Measurements from ENCODE around the gene PAPSS1.
A peak's percentile ranks its signal among the peaks of the same experiment; 100 is the strongest.
"Not testable (repeated sequence)": the region's sequence is repeated elsewhere in the genome, so short reads cannot be mapped to it uniquely, and the experiment has no call there.

The PAPSS1 gene

DNA sequence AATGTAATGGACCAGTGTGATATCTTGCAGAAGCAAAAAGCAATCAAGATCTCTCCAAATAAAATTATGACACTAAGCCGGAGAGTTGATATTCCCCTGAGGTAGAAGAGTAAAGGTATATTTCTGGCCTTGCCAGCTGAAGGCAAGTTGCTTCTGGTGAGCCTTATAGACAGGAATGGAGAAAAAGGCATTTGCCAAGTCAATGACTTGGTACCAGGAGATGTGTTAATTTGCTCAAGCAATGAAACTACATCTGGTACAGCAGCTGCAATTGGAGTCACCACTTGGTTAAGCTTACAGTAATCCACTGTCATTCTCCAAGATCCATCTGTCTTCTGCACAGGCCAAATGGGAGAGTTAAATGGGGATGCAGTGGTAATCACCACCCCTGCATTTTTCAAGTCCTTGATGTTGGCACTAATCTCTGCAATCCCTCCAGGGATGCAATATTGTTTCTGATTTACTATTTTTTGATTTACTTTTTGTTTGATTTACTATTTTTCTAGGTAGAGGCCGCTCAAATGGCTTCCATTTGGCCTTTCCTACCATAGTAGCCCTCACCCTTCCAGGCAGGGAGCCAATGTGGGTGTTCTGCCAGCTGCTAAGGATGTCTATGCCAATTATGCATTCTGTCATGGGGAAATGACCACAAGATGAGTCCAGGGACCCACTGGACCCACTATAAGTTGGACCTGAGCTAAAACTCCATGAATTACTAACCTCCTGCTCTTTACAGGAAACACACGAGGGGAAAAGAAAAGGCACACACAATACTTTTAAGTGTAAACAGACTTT is 6.3 kb upstream of the PAPSS1 start:
- DNase-seq (ENCODE audit: low read depth), result not testable (repeated sequence)

DNA sequence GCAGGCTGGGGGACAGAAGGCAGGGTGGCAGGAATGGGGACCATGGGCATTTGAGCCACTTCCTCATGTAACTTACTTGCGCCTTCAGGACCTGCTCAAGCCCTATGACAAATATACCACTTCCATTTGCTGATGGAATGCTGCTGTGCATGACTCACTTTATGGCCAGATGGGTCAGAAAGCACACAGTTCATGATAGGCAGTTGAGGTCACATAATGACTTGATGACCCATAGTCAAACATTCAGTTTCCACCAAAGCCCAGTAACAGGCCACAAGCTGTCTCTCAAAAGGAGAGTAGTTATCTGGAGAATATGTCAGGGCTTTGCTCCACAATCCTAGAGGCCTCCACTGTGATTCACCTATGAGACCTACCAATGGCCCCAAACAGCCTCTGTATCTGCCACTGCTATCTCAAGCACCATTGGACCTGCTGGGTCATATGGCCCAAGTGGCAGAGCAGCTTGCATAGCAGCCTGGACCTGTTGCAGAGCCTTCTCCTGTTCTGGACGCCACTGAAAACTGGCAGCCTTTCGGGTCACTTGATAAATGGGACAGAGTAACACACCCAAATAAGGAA is 5.3 kb upstream of the PAPSS1 start:
- no peak for DNase-seq (ENCODE audit: low read depth)

DNA sequence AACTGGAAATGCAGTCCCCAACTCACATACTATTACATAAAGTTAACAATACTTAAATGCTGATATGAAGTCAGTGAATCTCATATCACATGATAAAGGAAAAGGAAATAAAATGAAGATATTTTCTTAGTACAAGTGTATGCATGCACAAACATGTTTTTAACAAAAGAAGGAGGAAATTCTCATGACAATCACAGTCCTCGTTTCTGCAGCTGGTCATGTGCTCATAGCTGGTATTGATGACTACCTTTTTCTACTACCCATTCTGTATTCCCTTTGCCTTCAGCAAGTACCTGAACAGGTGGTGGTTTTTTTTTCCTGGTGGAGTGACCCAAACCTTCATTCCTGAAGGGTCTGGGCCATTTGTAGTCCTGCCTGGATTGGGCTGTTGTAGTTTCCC is 3.3 kb upstream of the PAPSS1 start:
- DNase-seq (ENCODE audit: low read depth), result not testable (repeated sequence)

DNA sequence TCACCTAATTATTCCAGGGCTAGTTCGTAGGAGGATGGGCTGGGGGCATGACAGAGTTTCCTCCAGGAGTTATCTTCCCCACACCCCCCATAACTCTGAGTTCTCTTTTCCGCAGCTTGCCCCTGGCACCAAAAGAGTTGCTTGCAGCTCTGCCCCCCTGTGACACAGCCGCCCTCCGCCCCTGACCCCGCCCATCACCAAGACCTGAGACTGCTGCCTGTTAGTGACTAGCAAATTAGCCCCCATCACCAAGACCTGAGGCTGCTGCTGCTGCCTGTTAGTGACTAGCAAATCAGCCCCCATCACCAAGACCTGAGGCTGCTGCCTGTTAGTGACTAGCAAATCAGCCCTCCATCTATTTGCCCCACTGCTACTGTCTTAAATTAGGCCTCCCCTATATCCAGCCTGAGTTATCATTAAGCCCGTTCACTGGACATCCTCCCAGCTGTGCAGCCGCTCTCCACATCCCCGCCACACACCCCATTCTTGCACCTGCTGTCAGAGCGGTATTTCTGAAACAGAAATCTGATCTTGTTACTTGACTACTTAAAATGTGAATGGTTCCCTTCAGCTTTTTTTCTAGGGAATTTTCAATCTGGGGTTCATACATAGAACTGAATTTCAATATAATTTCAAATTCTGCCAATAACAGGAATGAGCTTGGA is 1.5 kb upstream of the PAPSS1 start:
- peak; percentile 38 for DNase-seq (ENCODE audit: low read depth)

DNA sequence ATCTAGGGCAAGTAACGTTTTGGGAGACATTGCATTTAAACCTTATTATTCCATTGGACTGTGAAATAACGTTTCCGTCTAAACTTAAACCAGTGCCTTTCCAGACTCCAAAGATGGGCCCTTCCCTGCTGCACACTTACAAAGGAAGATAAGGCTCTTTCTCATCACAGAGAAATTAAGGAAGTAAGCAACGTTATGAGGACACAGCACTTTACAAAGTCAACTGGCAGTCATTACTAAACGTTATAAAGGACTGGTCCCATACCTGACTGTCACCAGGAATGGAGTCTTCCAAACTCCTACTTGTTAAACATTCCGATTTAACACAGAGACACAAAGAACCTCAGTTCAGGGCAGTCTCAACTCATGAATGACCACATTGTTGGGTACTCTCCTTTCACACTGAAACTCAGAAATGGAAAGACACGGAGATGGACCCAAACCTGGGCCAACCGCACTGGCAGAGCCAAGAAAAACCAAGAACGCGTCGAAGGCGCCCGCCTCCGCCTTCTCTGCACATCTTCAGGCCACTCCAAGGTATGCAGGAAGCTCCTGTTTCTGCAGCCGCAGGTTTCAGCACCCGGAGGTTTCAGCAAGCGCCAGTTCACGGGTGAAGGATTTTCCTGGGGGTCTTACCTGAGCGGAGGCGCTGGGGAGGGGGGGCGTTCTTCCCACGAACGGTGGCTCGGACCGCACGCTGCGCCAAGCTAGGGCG is 670 bp downstream of the PAPSS1 start:
- no peak for DNase-seq (ENCODE audit: low read depth)

DNA sequence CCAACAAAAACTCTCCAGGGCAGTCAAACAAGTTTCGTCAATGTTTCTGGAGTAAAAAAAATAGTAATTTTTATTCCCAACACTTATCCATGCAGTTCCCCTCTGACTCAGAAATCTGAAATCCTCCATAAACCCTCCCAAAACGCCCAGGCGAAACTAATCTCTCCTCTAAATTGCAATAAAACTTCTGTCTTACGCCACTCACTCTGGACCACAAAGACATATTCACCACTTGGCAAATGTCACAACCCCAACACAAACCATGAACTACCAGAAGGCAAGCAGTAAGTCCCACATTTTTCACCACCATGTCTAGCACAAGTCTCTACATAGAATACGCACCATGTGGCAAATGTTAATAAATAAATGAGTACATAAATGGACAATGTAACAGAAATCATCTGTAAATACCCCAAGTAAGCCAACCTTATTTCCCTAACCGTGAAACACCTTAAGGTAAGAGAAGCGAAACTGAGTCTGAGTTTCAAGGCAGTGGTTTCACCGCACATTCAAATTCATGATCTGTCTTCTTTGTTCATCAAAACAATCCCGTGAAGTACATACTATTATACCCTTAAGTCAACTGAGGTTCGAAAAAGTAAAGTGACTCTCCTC is 1.6 kb downstream of the PAPSS1 start:
- no peak for DNase-seq (ENCODE audit: low read depth)

DNA sequence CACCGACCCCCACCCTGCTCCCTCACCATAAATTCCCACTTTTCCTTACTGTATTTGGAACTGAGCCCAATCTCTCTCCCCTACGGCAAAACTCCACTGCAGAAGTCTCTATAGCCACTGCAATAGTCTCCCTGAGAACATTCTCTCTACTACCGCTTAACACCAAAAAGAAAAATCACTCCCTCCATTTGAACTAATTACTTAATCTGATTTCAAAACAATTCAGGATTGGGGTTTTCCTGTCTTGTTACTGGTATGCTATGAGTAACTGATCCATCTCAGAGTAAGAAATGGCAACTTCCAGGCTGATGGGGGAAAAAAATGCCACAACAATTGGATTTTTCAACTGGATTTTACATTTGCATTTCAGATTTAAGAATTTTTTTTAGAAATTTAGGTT is 5.8 kb downstream of the PAPSS1 start:
- DNase-seq (ENCODE audit: low read depth), result no peak

DNA sequence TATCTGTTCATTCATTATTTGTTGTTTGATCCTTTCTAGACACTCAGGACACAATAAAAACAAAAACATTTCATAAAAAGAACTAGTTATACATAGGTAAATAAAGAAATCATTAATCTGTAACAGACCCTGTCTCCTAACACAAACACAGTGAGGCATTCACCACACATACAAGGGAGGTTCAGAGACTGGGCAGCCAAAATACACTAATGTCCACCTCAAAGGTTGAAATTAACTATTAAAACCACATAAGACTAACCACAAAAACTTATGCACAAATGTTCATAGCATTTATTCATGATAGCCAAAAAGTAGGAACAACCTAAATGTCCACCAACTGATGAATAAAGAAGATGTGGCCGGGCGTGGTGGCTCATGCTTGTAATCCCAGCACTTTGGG is 7.8 kb downstream of the PAPSS1 start:
- DNase-seq (ENCODE audit: low read depth), result no peak

DNA sequence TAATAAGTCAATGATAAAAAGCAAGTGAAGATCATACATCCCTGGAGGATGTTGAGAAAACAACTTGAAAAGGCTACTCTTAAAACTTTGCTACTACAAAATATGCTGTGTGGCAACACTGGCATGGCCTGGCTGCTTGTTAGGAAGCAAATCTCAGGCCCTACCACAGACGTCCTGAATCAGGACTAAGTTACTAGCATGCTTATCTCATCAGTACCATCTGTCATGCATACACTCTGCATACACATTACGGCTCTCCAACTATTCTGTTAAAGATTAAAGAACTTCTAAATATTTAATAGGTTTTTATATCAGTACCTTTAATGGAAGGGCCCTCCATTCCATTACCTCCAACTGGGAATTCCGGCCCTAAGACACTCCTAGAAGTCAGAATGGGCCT is 8.2 kb downstream of the PAPSS1 start:
- DNase-seq (ENCODE audit: low read depth), result no peak

DNA sequence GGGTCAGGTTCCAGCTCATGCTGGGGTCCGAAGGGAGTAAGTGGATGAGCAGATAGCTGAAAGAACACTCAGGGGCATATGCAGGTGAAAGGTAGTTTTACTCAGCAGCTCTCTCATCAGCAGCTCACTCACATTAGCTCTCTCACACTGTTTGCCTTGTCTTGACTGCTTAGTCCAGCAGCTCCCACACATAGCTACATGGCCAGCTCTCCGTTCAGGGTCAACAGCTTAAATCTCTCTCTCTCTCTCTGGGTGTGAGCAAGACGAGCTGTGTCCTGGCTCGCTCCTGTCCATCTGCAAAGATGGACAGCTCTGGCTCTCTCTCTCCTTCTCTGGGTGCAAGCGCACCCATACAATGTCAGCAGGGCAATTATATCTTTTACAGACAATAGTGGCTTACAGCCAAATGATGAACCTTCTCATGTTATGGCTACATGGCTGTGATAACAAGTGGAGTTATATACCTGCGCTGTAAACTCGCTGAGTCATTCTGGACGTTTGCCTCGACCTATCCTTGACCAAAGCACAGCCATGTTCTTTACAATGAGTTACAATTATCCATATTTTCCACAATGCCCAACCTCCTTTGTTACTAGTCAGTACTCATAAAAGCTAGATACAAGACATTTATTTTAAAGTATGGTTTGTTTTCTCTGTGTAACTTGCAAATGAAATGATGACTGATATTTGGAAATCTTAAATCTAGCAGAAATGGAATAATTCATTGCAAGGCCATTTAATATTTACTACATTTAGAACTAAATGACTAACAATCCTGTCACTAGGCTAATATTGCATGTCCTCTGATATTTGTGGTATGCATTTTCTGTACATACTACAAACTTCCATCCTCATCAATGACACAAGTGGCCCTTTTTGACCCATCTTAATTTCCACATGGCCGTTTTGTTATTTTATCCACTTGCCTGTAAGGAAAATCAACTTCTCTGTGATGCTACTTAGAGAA is 9.3 kb downstream of the PAPSS1 start:
- no peak for DNase-seq (ENCODE audit: low read depth)

DNA sequence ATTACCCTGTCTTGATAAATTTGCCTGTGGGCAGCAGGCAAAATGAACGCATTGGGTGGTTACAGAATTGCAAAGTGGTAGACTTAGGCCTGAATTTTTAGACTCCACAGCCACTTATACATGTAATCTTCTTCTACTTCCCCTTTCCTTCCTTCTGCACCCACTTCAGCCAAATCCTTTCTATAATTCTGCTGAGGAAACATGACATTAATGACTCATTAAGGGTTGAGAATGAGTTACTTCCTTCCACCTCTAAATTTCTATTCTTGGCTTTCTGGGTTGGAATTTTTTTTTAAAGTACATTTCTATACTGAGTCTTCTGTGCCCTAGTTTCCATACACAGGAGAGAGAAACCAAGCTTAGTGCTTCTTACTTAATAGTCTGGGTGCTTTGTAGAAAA is 10.1 kb downstream of the PAPSS1 start:
- no peak for DNase-seq (ENCODE audit: low read depth)

DNA sequence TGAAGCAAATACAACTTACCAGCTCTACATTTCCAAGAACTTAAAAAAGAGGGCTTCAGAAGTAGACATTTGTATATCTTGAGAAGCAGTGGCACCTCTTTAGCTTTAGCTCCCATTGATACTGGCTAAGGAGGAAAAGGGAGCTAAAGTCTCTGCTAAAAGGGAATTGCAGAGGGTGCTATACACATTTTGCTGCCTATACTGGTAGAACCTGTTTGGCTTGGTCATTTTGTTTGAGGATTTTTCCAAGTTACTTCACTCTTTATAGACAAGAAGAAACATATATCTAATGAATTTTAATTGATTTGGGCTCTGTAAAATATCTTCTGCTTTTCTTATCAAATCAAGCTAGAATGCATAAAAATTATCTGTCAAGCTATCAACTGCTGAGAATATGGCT is 11.8 kb downstream of the PAPSS1 start:
- no peak for DNase-seq (ENCODE audit: low read depth)

DNA sequence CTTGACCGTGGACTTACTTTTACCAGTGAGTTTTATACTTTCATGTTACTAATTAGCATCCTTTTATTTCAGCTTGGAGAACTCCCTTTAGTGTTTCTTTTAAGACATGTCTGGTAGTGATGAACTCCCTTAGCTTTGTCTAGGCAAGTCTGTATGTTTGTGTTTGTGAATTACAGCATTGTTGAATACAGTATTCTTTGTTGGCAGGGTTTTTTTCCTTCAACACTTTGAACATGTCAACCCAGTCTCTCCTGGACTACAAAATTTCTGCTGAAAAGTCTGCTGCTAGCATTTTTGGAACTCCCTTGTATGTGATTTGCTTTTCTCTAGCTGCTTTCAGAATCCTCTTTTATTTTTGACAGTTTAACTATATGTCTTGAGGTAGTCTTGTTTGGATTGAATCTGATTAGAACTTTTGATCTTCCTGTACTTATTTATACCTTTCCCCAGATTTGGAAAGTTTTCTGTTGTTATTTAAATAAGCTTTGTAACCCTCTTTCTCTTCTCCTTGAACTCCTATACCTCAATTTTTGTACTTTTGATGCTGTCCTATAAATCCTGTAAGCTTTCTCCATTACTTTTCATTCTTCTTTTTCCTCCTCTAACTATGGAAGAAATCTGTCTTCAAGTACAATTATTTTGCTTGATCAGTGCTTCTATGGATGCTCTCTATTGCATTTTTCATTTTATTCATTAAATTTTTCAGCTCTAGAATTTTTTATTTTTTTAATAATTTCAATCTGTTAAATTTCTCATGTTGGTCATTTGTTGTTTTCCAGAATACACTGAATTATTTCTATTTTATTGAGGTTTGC is 14.1 kb downstream of the PAPSS1 start:
- DNase-seq (ENCODE audit: low read depth), result no peak

DNA sequence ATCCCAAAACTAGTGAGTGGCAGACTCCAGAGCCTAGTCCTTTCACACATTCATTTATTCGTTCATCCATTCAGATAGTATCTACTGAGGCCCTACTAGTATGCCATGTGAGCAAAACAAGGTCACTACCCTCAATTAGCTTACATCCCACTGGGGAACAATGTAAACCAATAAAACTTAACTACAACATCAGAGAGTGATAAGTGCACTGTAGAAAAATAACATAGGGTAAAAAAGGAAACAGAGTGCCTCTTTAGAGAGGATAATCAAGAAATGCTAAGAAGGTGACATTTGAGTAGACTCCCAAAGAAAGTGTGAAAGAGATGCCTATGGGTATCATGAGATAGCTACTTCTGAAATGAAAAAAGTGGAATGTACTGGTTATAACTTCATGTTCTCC is 18.5 kb downstream of the PAPSS1 start:
- no peak for DNase-seq (ENCODE audit: low read depth)

DNA sequence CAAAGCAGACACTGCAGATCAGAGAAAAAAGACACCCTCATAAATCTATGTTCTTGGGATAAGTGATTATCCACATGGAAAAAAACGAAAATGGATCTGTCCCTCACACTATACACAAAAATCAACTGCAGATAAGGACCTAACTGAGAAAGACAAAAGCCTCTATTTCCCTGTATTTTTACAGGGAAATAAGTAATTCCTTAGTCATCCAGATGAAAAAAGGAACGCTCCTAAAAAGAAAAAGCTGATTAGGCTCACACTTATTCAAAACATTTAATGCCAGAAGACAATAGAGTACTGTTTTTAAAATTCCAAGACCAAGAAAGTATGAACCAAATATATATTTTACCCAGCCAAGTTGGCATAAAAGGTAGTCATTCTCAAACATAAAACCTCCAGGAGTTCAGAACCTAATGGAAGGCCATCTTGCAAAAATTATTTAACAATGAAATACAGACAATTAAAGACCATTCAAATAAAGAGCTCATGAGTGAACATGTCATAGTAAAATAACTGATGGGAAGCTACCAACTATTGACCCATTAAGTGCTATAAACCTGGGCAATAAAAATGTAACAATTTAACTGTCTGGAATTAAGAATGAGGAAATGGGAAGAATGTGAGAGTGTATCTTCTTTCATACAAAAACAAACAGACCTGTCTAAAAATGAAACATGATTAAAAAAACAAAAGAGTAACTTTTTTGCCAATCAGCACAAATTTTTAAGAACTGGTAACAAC is 20.4 kb downstream of the PAPSS1 start:
- no peak for DNase-seq (ENCODE audit: low read depth)

DNA sequence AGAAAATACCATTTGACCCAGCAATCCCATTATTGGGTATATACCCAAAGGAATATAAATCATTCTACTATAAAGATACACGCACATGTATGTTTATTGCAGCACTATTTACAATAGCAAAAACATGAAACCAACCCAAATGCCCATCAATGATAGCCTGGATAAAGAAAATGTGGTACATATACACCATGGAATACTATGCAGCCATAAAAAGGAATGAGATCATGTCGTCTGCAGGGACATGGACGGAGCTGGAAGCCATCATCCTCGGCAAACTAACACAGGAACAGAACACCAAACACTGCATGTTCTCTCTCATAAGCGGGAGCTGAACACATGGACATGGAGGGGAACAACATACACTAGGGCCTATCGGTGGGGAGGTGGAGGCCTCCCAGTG is 23.8 kb downstream of the PAPSS1 start:
- not testable (repeated sequence) for DNase-seq (ENCODE audit: low read depth)

DNA sequence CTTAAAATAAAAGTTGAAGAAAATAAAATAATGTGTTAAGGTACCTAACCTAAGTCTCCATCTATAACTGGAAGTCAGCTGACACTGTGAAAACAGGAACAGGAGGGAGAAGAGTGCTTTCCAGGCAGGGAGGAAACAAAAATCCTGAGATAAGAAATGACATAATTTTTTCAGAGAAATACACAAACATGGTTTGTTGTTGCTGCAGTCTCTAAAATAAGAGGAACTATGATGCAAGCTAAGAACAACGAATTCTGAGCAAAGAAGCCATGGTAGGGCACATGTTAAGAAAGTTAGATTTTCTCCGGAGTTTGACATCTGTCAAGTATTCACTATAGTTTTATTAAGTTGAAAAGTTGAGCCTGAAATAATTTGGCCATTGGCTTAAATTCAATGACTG is 26.9 kb downstream of the PAPSS1 start:
- no peak for DNase-seq (ENCODE audit: low read depth)

DNA sequence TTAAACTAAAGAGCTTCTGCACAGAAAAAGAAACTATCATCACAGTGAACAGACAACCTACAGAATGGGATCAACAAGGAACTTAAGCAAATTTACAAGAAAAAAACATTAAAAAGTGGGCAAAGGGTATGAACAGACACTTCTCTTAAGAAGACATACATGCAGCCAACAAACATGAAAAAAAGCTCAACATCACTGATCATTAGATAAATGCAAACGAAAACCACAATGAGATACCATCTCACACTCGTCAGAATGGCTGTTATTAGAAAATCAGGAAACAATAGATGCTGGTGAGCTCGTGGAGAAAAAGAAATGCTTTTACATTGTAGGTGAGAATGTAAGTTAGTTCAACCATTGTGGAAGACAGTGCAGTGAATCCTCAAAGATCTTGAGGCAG is 27.8 kb downstream of the PAPSS1 start:
- DNase-seq (ENCODE audit: low read depth), result no peak

DNA sequence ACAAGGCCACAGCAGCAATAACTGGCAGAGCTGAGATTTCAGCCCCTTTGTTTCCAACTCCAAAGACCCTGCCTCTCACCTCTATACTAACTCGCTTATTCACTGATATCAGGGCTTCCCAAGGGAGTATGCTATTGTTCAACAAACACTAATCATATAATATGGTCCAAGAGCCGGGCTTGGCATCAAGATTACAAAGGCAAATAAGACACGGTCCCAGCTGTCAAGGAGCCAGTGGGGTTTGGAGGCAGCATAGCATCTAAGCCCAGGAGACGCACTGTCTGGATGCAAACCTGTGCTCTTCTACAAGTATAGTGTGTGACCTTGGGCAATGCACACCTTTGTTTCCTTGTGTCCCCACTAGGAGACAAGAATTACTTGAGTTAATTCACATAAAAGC is 28.7 kb downstream of the PAPSS1 start:
- no peak for DNase-seq (ENCODE audit: low read depth)
